K562 (cell line): Measurements from ENCODE around the gene CEACAM18. TPM values are rescaled to one million over a fixed set of nuclear protein-coding genes. Genes with fewer than 3 reads are reported as not detected.

ENCODE experiments used
- CBFA2T3 ChIP-seq: fragments of 450-650 bp; IDR thresholded peaks from 2 replicates; pipeline ENCODE4 v1.6.1; 2017
- EHMT2 ChIP-seq: fragments of 450-650 bp; IDR thresholded peaks from 2 replicates; pipeline ENCODE4 v1.6.1; 2018; ENCODE audit warnings: antibody characterized with exemption
- ELF1 ChIP-seq: fragments of 200-800 bp; sonication (Bioruptor generic); IDR thresholded peaks from 2 replicates; pipeline ENCODE4 v1.6.1; 2016; ENCODE audit warnings: missing genetic modification characterization, missing compliant biosample characterization
- KLF10 ChIP-seq: fragments of 250-450 bp; sonication (Bioruptor Pico); IDR thresholded peaks from 2 replicates; pipeline ENCODE4 v1.6.1; 2021; ENCODE audit warnings: matching md5 sums
- NCOA1 ChIP-seq: fragments of 450-650 bp; IDR thresholded peaks from 2 replicates; pipeline ENCODE4 v1.6.1; 2016; ENCODE audit warnings: low read depth
- NFATC3 ChIP-seq: fragments of 450-650 bp; IDR thresholded peaks from 2 replicates; pipeline ENCODE4 v1.6.1; 2017; ENCODE audit warnings: mild to moderate bottlenecking
- PCBP1 ChIP-seq: fragments of 200-400 bp; formaldehyde crosslinking; IDR thresholded peaks from 2 replicates; pipeline ENCODE4 v1.6.1; 2018; ENCODE audit warnings: mild to moderate bottlenecking, low read depth, low read length; ENCODE audit not compliant: poor library complexity, severe bottlenecking
- POLR2G ChIP-seq: fragments of 200-400 bp; formaldehyde crosslinking; IDR thresholded peaks from 2 replicates; pipeline ENCODE4 v1.6.1; 2017; ENCODE audit warnings: low read depth, mild to moderate bottlenecking, antibody characterized with exemption, low read length, moderate library complexity
- RNF2 ChIP-seq: sonication (generic); IDR thresholded peaks from 2 replicates; pipeline ENCODE4 v1.6.1; 2016
- SFPQ ChIP-seq: fragments of 200-400 bp; formaldehyde crosslinking; IDR thresholded peaks from 2 replicates; pipeline ENCODE4 v1.6.1; 2017; ENCODE audit warnings: mild to moderate bottlenecking, low read depth, low read length, moderate library complexity
- SIN3A ChIP-seq, 2 experiments: fragments of 150-350 bp in 1 of 2; IDR thresholded peaks; 2 replicates each; pipeline ENCODE4 v1.6.1; 2011 to 2016; ENCODE audit warnings: borderline replicate concordance in 2 of 2, low read depth in 2 of 2, low read length in 2 of 2, mild to moderate bottlenecking in 2 of 2, moderate library complexity in 2 of 2; ENCODE audit not compliant: control insufficient read depth in 1 of 2
- SIN3B ChIP-seq: fragments of 450-650 bp; IDR thresholded peaks from 2 replicates; pipeline ENCODE4 v1.6.1; 2017; ENCODE audit warnings: low read depth, mild to moderate bottlenecking, moderate library complexity
- SMARCB1 ChIP-seq: IDR thresholded peaks from 2 replicates; pipeline ENCODE4 v1.6.1; 2011; ENCODE audit warnings: improper control_type of control experiment, low read depth; ENCODE audit not compliant: insufficient read length
- THRAP3 ChIP-seq: fragments of 450-650 bp; IDR thresholded peaks from 2 replicates; pipeline ENCODE4 v1.6.1; 2016; ENCODE audit warnings: mild to moderate bottlenecking, inconsistent platforms, borderline replicate concordance
- USF2 ChIP-seq: sonication (generic); formaldehyde crosslinking; IDR thresholded peaks from 2 replicates; pipeline ENCODE4 v1.5.0; 2020; ENCODE audit warnings: missing genetic modification reagents
- ZKSCAN1 ChIP-seq: fragments of 150-350 bp; IDR thresholded peaks from 2 replicates; pipeline ENCODE4 v1.6.1; 2016; ENCODE audit warnings: low read depth, low read length
- ZNF318 ChIP-seq, 2 experiments: fragments of 450-650 bp; IDR thresholded peaks; 2 replicates each; pipeline ENCODE4 v1.6.1; 2016; ENCODE audit warnings: mild to moderate bottlenecking in 2 of 2, borderline replicate concordance in 1 of 2, low read depth in 1 of 2, moderate library complexity in 1 of 2
- polyA plus RNA-seq, 8 experiments: library from polyadenylated mRNA; depleted of rRNA in 4 of 8; stranded (reverse) in 5 of 8; unstranded in 3 of 8; fragments of >200 nt; fragmentation: Nextera tagmentation in 2 of 8; fragmentation: Illumina TruSeq in 1 of 8; extraction: Ambion mirVana in 2 of 8; extraction: Trizol in 1 of 8; gene quantifications; 2 replicates each; pipeline versions ENCODE4 v1.2.1 to v1.2.3, GENCODE V29; 2011 to 2014; ENCODE audit warnings: inconsistent platforms in 1 of 8, missing spikeins in 1 of 8
- total RNA-seq, 7 experiments: library from RNA; depleted of rRNA in 6 of 7; stranded (reverse); fragments of >200 nt in 6 of 7; fragmentation: Illumina TruSeq in 2 of 7; extraction: Trizol in 2 of 7; gene quantifications; 2 replicates each; pipeline versions ENCODE4 v1.2.1 to v1.2.3, GENCODE V29; 2011 to 2021; ENCODE audit warnings: low replicate concordance in 1 of 7

Gene CEACAM18
- total and polyA plus RNA-seq, 9 of the 15 experiments (the other 6 are each of a cell fraction or from before 2014, with no cell fraction given) = 0.08 to 0.24 (median 0.15) TPM; not detected in 3

DNA sequence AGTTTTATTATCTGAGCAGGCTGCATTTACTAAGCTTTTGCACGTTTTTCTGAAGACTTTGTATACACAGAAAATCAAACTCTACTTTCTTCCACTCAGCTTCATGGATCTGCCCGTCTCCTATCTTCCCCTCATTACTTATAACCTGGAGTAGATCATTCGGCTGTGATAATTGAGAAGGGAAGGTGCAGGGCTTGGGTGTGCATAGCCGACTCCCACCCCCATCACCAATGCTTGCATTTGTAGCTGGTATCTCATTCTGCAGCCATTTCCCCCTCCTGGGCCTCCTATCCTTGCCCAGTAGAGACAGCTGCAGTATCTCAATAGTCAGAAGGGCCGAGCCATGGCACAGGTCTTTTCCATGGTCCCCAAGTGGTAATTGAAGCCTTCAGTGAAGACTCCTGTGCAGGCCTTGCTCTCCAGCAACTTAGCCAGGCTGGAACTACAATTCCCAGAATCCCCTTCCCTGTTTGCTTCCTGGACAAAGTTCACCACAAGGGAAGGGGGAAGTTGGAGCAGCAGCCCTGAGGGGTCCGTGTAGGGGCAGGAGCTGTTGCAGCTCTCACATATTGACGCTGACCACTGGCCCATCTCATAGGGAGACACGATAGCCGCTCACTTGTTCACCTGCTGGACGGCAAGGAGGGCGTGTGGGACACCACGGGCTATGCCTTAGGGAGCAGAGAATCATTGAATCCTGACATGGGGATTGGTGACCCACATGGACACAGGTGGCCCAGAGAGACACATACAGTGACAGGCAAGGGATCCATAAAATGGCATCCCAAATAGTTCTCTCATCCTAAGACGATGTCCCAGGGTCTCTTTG, 18.0 kb upstream of the CEACAM18 start (continued):
- TF ChIP-seq ZNF318 (IDR thresholded peaks at IDR 0.05; ENCODE audit: borderline replicate concordance in 1 of 2, low read depth in 1 of 2) = no peak
- 0 out of 2 replicates have a peak, but pooled peaks have one; percentile 48 for TF ChIP-seq EHMT2
- no peak for TF ChIP-seq THRAP3
- no peak for TF ChIP-seq RNF2
- TF ChIP-seq SIN3B = 0 out of 2 replicates have a peak, but pooled peaks have one; percentile 24
- TF ChIP-seq KLF10 (CRISPR knock-in tag) = no peak
- TF ChIP-seq SMARCB1 = no peak
- TF ChIP-seq SIN3A (IDR thresholded peaks at IDR 0.05; ENCODE audit: borderline replicate concordance in 2 of 2, control insufficient read depth in 1 of 2, low read depth in 2 of 2, low read length in 2 of 2) = no peak
- no peak for TF ChIP-seq PCBP1
- no peak for TF ChIP-seq POLR2G
- no peak for TF ChIP-seq NFATC3
- TF ChIP-seq CBFA2T3 = no peak
- no peak for TF ChIP-seq ZKSCAN1
- no peak for TF ChIP-seq SFPQ
- TF ChIP-seq NCOA1 = peak; percentile 65
- no peak for TF ChIP-seq USF2 (CRISPR knock-in tag)
- TF ChIP-seq ELF1 = peak; percentile 86
